ENCODE data around the gene NAALADL2. TPM values are rescaled to one million over a fixed set of nuclear protein-coding genes. Genes with fewer than 3 reads are reported as not detected.

The NAALADL2 gene
- total and polyA plus RNA-seq, 2 of the 8 experiments (the other 6 are each of a cell fraction or from before 2014, with no cell fraction given): 0.12 to 0.22 TPM

GRCh38 chr3:175311946-175312345 lies 452.8 kb downstream of the NAALADL2 start:
- no peaks in the 10 kb centered on the region for H3K36me3 ChIP-seq (ENCODE audit: control insufficient read depth in 2 of 4, insufficient read depth in 4 of 4, low read length in 3 of 4)
- H3K4ac ChIP-seq (replicated peaks; ENCODE audit: insufficient read length, low read depth, low read length): no peak overlapping the region
- no peak overlapping the region for H2BK20ac ChIP-seq (ENCODE audit: low read length)
- H2BK5ac ChIP-seq (ENCODE audit: low read depth, low read length): no peak overlapping the region
- ChIA-PET CTCF (ENCODE audit: partially characterized antibody) (no interaction called here), POLR2A (ENCODE audit: partially characterized antibody) (no interaction called here)
- H2BK15ac ChIP-seq (ENCODE audit: low read length): no peak overlapping the region
- no peak overlapping the region for H3K27ac ChIP-seq (ENCODE audit: low read depth, low read length)
- H3K9me3 ChIP-seq (ENCODE audit: insufficient read depth in 2 of 2, low read depth in 1 of 2, low read length in 1 of 2): no peaks in the 10 kb centered on the region
- H3K23ac ChIP-seq (ENCODE audit: insufficient read length): no peak overlapping the region
- H3K18ac ChIP-seq (ENCODE audit: extremely low read depth, low read length): no peak overlapping the region
- no peak overlapping the region for H2AK5ac ChIP-seq (ENCODE audit: low read depth, low read length)
- no peak overlapping the region for H2BK12ac ChIP-seq (ENCODE audit: low read depth, low read length)
- H4K91ac ChIP-seq (replicated peaks; ENCODE audit: insufficient read length, low read length): no peak overlapping the region
- H3K23me2 ChIP-seq (ENCODE audit: low read depth, low read length): peaks cover 3% of the 10 kb centered on the region; the same call in 1 of the 2 replicates
- no peak overlapping the region for H3K9ac ChIP-seq (replicated peaks in 1 of 4; ENCODE audit: extremely low read depth in 1 of 4, low read depth in 3 of 4, low read length in 3 of 4)
- no peak overlapping the region for H3K56ac ChIP-seq (replicated peaks; ENCODE audit: insufficient read length, low read depth, low read length)
- H3K27me3 ChIP-seq (replicated peaks in 1 of 4; ENCODE audit: control insufficient read depth in 3 of 4, extremely low read depth in 1 of 4, insufficient read depth in 3 of 4, low read length in 3 of 4): no peaks in the 10 kb centered on the region
- no peak overlapping the region for H4K8ac ChIP-seq (ENCODE audit: extremely low read depth, insufficient read depth, low read length)
- H3K4me3 ChIP-seq (ENCODE audit: extremely low read depth in 1 of 4, insufficient read depth in 2 of 4, low read depth in 3 of 4, low read length in 4 of 4): no peak overlapping the region
- no peak overlapping the region for H4K5ac ChIP-seq (ENCODE audit: insufficient read length, low read depth, low read length)
- H3K4me1 ChIP-seq (replicated peaks in 1 of 4; ENCODE audit: control insufficient read depth in 3 of 4, insufficient read depth in 4 of 4, low read length in 3 of 4): no peaks in the 10 kb centered on the region
- no peak for DNase-seq (ENCODE audit: low read depth in 1 of 2, low spot score in 2 of 2)
- no peak overlapping the region for H2BK120ac ChIP-seq (replicated peaks; ENCODE audit: low read depth, low read length)
- H2AFZ ChIP-seq (ENCODE audit: low read length): no peak overlapping the region
- H3K14ac ChIP-seq (ENCODE audit: insufficient read length): no peak overlapping the region
- H3K79me1 ChIP-seq (ENCODE audit: low read depth, low read length): no peaks in the 10 kb centered on the region
- H4K20me1 ChIP-seq (replicated peaks in 1 of 2; ENCODE audit: control insufficient read depth in 1 of 2, insufficient read depth in 2 of 2, low read length in 2 of 2): no peaks in the 10 kb centered on the region
- 72% methylated on average over 3 of the region's 3 CpGs; no CpG with 5 or more reads in 1 of the 2 experiments for WGBS, 2 experiments (ENCODE audit: extremely low coverage in 1 of 2, insufficient coverage in 1 of 2, insufficient read length in 1 of 2, insufficient replicate concordance in 2 of 2, low coverage in 1 of 2, low lambda C conversion rate in 2 of 2, missing lambda C conversion rate in 1 of 2)
- FAIRE-seq: no peak
- TF ChIP-seq MAX (IDR thresholded peaks at IDR 0.05) (no peak), CEBPB (IDR thresholded peaks at IDR 0.05; ENCODE audit: low read depth, low read length) (no peak), TAF7 (optimal IDR thresholded peaks at IDR 0.05; ENCODE audit: borderline replicate concordance, low read depth, low read length) (no peak), ATF3 (IDR thresholded peaks at IDR 0.05; ENCODE audit: insufficient read depth, low read depth, low read length) (no peak)
- H3K4me2 ChIP-seq (ENCODE audit: insufficient read depth in 1 of 2, low read depth in 2 of 2, low read length in 2 of 2): no peak overlapping the region
- H3K79me2 ChIP-seq (ENCODE audit: control insufficient read depth in 1 of 2, insufficient read depth in 2 of 2, low read length in 2 of 2): no peaks in the 10 kb centered on the region
